WTC11 (cell line): ENCODE measurements around the gene ETF1.

ENCODE experiments used
- ATF6 ChIP-seq: sonication (generic); formaldehyde crosslinking; IDR thresholded peaks from 2 replicates; pipeline ENCODE4 v1.8.1; 2023; ENCODE audit warnings: mild to moderate bottlenecking, missing genetic modification reagents
- CREB1 ChIP-seq: sonication (generic); formaldehyde crosslinking; IDR thresholded peaks from 2 replicates; pipeline ENCODE4 v1.8.0; 2023; ENCODE audit warnings: mild to moderate bottlenecking, missing genetic modification reagents
- CTCF ChIP-seq: fragments of 200-600 bp; IDR thresholded peaks from 2 replicates; pipeline ENCODE4 v1.8.0; 2022; ENCODE audit warnings: antibody characterized with exemption
- ESRRA ChIP-seq: sonication (generic); formaldehyde crosslinking; IDR thresholded peaks from 2 replicates; pipeline ENCODE4 v1.8.1; 2022; ENCODE audit warnings: mild to moderate bottlenecking, missing genetic modification reagents, borderline replicate concordance
- FOXP1 ChIP-seq: sonication (generic); formaldehyde crosslinking; IDR thresholded peaks from 2 replicates; pipeline ENCODE4 v1.8.0; 2022; ENCODE audit warnings: missing genetic modification reagents, mild to moderate bottlenecking, moderate library complexity, borderline replicate concordance
- RELA ChIP-seq: sonication (generic); formaldehyde crosslinking; IDR thresholded peaks from 2 replicates; pipeline ENCODE4 v1.8.1; 2022; ENCODE audit warnings: missing genetic modification reagents, mild to moderate bottlenecking, borderline replicate concordance
- TF ChIP-seq, protein P1 (sequence below): fragments of 250-450 bp; sonication (Bioruptor Pico); IDR thresholded peaks from 2 replicates; pipeline ENCODE4 v1.9.0; 2021; ENCODE audit warnings: mild to moderate bottlenecking

GRCh38 chr5:138542956-138543729, at the start of gene ETF1:
- TF ChIP-seq CTCF = no peak
- TF ChIP-seq CREB1 (CRISPR knock-in tag) = no peak; the same call in 1 of the 2 replicates
- TF ChIP-seq, protein P1, sequence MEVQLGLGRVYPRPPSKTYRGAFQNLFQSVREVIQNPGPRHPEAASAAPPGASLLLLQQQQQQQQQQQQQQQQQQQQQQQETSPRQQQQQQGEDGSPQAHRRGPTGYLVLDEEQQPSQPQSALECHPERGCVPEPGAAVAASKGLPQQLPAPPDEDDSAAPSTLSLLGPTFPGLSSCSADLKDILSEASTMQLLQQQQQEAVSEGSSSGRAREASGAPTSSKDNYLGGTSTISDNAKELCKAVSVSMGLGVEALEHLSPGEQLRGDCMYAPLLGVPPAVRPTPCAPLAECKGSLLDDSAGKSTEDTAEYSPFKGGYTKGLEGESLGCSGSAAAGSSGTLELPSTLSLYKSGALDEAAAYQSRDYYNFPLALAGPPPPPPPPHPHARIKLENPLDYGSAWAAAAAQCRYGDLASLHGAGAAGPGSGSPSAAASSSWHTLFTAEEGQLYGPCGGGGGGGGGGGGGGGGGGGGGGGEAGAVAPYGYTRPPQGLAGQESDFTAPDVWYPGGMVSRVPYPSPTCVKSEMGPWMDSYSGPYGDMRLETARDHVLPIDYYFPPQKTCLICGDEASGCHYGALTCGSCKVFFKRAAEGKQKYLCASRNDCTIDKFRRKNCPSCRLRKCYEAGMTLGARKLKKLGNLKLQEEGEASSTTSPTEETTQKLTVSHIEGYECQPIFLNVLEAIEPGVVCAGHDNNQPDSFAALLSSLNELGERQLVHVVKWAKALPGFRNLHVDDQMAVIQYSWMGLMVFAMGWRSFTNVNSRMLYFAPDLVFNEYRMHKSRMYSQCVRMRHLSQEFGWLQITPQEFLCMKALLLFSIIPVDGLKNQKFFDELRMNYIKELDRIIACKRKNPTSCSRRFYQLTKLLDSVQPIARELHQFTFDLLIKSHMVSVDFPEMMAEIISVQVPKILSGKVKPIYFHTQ (CRISPR knock-in tag) = no peak
- TF ChIP-seq ATF6 = no peak
- no peak for TF ChIP-seq ESRRA (CRISPR knock-in tag)
- TF ChIP-seq RELA (CRISPR knock-in tag) = no peak; the same call in 1 of the 2 replicates
- TF ChIP-seq FOXP1 = no peak; the same call in 1 of the 2 replicates
